Activated CD4-positive, alpha-beta T cell treated with anti-CD3 and anti-CD28 coated beads for 1 hour (primary cell): Measurements from ENCODE around the gene TCP11.

Experiments
- DNase-seq: peaks from one replicate; pipeline ENCODE4 v3.0.0-alpha.2; 2020

The TCP11 gene

GRCh38 chr6:35141007-35141655, at the start of gene TCP11:
TSS of gene TCP11 (minus strand) at chr6:35141339. CDS start at chr6:35140870, 469 bp downstream.
- DNase-seq = no peak

- DNase-seq = no peak
These were observed 49.2 kb upstream of the TCP11 start for GRCh38 chr6:35190306-35190705.

- no peak for DNase-seq
These were observed 47.7 kb upstream of the TCP11 start for GRCh38 chr6:35188886-35189285.

GRCh38 chr6:35186571-35186970, 45.4 kb upstream of the TCP11 start:
- DNase-seq = no peak

GRCh38 chr6:35185971-35186370, 44.8 kb upstream of the TCP11 start:
- no peak for DNase-seq

- DNase-seq = no peak
These were observed 44.2 kb upstream of the TCP11 start for GRCh38 chr6:35185302-35185681.

GRCh38 chr6:35184580-35185301, 43.6 kb upstream of the TCP11 start:
- DNase-seq = no peak

- DNase-seq = no peak
These were observed 42.8 kb upstream of the TCP11 start for GRCh38 chr6:35183935-35184334.

GRCh38 chr6:35183281-35183680, 42.1 kb upstream of the TCP11 start:
- DNase-seq = no peak

GRCh38 chr6:35181933-35182612, 40.9 kb upstream of the TCP11 start:
- DNase-seq = no peak

GRCh38 chr6:35181308-35181932, 40.3 kb upstream of the TCP11 start:
- no peak for DNase-seq

- DNase-seq = no peak
These were observed 38.9 kb upstream of the TCP11 start for GRCh38 chr6:35179901-35180535.

- DNase-seq = no peak
These were observed 38.0 kb upstream of the TCP11 start for GRCh38 chr6:35178932-35179832.

- DNase-seq = no peak
These were observed 36.9 kb upstream of the TCP11 start for GRCh38 chr6:35178012-35178411.

- no peak for DNase-seq
These were observed 36.5 kb upstream of the TCP11 start for GRCh38 chr6:35177596-35177995.

- DNase-seq = no peak
These were observed 36.0 kb upstream of the TCP11 start for GRCh38 chr6:35177157-35177556.

GRCh38 chr6:35176301-35177024, 35.3 kb upstream of the TCP11 start:
- DNase-seq = no peak

- no peak for DNase-seq
These were observed 33.4 kb upstream of the TCP11 start for GRCh38 chr6:35174501-35174900.

- DNase-seq = no peak
These were observed 32.9 kb upstream of the TCP11 start for GRCh38 chr6:35174088-35174434.

- no peak for DNase-seq
These were observed 32.4 kb upstream of the TCP11 start for GRCh38 chr6:35173427-35174087.

GRCh38 chr6:35173044-35173426, 31.9 kb upstream of the TCP11 start:
- no peak for DNase-seq
